Brain pericyte (primary cell): ENCODE data around the gene THSD4.
"Not testable (repeated sequence)": the region's sequence is repeated elsewhere in the genome, so short reads cannot be mapped to it uniquely, and the experiment has no call there.

Source experiments
- DNase-seq: peaks from one replicate; pipeline ENCODE4 v3.0.0-alpha.2; 2012; ENCODE audit warnings: low read depth, low spot score

THSD4 gene

DNA sequence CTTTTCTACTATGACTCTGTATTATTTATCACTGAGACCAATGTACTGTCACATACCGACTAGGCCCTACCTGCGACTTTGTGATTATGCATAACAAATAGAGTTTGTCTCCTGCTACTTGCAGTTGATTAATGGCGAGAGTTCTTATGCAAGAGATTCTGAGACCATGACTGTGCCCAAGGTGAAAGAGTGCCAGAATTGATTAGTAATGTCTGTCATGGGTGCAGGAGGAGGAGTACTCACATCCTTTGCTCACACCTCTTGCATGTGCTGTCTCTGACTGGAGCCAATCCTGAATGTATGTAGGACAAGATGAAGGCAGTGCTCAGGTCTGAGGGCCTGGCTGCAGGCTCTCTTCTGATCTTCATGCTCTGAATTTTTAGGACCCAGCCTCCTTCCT lies 260.7 kb downstream of the THSD4 start:
- DNase-seq = no peak

DNA sequence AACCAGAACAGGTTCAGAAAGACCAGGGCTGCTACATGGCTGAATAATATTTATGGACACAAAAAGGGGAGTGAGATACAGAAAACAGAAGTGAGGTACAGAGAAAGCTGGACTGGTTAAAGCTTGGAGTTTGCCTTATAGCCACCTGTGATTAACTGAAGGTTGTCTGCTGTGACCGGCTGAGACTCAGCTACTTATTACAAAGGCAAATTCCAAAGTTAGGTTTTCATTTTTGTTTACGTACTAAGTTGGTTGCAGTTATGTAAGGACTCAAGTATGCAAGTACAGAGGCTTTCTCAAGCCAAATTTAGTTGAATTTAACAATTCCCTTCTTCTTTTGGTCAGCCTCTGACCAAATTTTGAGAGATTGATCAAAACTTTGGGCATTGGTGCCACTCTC lies 264.6 kb downstream of the THSD4 start:
- DNase-seq = no peak

DNA sequence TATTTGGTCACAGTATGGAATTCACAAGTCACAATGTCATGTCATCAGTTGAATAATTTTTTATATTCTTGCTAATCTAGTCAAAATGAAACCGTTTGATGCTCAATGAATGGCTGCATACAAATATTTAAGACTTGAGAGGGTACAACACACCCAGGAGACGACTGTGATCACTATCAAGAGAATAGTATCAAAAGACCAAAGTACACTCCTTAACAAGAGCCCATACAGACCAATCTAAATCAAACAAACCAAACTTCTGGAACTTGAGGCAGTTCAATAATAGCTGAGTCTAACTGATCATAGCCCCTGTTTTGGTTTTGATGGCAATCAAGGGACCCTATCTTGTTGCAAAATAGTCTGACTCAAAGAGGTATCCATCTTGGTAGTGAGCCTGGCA lies 265.1 kb downstream of the THSD4 start:
- DNase-seq = no peak

DNA sequence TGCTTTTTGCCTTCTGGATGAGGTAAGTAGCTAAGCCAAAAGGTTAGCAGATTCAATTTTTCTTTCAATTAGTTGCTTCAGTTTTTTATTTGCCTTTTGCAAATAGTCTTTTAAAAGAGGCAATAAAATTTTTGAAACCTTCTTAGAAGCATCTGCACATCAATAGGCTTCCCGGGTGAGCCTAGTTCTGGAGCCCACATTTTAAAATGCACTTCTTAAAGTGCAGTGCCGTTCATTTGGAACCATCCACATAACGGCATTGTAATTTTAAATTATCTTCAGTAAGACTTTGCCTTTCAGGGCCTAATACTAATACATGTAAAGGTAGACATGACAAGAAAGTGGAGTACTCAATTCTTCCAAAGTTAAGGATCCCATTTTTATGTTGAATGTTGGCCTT lies 269.2 kb downstream of the THSD4 start:
- no peak for DNase-seq

DNA sequence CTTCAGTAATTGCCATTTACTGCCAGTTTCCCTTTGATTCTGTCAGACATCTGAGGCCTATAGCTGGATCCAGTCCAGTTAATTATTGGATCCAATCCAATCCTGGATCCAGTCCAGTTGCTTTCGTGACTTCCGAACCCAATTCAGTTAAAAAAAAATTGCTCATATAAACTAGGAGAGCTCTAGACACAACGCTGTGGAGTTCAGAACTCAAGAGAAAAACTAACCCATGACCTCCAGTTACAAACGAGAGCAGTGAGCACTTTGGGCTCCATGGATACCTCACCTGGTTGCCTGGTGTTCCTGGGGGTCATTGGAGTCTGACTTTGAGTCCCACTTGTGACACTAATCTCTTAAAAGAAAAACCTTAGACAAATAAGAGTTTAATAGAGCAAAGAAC lies 269.8 kb downstream of the THSD4 start:
- peak; percentile 4 for DNase-seq

DNA sequence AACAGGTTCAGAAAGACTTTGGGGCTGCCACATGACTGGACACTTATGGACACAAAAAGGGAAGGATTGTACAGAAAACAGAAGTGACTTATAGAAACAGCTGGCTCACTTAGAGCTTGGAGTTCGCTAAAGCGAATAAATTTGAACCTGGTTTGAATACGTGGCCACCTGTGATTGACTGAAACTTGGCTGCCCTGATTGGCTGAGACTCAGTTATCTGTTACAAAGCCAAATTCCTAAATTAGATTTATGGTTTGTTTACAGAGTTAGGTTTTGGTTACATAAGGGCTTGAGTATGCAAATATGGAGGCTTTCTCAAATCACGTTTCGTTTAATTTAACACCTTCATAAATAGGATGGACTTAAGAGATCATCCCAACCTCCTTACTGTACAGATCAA lies 270.2 kb downstream of the THSD4 start:
- no peak for DNase-seq

DNA sequence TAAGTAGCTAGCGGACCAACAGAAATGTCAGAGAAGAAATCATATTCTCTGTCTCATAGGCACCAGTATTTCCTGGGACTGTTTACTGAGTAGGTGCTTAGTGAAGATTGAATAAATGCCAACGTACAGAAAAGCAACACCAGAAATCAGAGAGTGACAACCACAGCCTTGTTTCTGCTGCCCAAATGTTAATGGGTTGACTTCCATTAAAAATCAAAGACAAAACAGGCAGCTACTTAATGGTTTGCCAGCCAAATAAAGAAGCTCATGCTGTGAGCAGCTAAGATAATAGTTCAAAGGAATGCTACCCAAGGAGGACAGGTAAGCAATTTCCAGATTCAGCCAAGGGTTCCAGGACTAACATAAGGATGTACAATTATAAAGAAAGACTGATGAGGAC lies 270.7 kb downstream of the THSD4 start:
- no peak for DNase-seq

DNA sequence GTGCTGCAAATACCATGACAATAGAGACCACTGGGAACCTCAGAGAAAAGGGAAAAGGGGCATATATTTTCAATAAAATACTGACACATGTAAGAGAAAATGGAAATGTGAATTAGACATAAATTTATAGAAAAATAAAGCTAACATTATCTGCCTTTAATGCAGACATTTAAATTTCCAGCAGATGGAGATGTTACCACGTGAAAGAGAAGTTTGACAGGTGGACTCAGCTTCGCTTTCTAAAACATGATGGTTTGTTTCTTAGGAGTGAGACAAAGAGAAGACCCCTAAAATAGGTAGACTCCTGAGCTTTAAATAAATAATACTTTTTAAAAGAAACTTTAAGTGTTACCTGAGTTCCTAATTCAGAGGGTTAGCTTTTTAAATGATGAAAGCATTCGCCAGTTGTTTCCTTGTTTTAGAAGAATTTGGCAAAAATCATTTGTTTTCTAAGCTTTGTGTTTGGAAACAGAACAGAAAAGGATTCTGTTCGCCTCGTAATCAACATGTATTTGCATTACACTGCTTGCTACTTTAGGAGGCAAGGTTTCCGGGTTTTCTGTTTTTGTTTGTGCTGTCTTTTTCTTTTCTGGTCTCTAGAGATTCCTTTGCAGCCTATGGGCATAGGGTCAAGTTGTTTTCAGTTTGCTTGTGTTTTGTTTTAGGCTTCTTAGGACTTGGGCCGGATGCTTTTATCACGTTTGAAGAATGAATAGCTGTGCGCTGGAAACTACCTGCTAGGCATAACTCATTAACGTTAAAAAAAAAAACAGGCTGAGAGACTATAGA lies 271.4 kb downstream of the THSD4 start:
- DNase-seq = no peak

DNA sequence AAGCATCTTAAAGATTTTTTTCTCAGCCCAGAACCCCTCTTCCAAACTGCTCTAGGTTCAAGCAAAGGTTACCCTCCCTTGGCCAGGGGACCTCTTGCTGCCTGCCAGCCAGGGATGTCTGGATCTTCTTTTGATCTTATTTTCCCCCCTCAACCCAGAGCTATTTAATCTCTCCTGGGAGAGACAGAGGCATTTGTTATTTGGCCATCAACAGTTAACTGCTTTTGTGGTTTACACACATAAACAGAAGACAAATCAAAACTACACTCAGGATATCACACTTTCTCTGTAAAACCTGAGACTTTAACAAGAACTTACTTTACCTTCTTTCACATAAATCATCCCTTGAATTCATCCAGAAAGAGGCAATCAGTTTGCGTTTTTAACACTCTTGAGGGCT lies 272.5 kb downstream of the THSD4 start:
- DNase-seq = no peak

DNA sequence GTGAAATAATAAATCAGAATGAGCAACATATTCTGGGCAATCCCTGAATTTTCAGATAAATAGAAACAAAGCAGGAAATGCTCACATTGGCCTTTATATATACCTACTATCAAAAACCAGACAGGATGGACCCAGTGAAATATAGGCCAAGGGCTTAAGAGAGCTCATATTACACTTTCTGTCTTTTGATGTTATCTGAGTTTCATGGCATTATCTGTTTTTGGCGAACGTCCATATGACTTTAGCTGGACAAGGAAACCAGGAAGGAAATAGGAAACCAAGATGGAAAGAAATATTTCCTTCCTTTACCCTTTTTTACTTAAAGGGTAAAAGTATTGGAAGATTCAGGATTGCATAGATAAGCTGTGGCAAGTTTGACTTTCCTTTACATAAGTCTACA lies 274.8 kb downstream of the THSD4 start:
- DNase-seq = no peak

DNA sequence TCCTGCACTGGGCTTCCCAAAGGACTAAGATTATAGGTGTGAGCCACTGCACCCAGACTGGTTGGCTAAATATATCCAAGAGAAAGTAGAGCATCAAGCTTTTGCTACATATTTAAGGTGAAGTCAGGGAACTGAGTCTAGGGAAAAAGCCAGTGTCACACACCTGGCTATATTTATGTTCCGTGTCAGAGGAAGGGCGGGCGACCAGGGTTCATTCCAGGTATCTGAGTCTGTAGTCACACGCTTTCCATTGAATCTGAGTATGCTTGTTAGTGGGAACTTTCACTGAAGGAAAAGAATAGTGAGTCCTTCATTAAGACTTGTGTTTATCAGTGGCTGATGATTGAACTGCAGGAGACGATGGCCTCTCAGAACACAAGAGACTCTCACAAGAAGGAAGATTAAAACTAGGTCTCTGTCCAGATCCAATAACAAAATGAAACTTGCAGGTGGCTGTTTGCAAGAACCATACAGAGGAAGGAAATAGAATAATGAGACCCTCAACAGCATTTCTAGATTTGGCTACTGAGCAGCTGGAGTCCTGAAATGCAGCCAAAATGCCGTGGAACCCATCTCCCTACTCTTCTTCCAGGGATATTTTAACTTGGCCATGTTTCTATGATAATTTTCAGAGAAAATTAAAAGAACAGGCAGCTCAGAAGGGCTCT lies 276.3 kb downstream of the THSD4 start:
- DNase-seq = no peak

DNA sequence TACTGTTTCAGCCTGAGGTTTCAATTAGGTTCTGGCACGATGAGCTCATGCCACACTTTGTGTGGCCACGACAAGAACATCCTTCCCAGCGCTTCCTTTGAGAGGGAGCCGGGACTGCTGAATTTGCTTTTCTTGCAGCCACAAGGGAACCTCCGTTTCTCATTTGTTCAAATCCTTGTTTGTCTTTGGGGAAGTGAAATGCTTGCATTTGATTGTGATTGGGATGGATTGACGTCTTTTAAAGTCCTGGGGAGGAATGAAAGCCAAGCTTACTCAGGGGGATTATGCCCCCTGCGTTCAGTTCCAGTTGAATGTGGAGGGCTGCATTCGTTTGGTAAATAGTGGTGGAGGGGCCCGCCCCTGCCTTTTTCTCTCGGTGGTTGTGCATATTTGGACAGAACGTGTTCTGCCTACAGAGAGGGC lies 277.6 kb downstream of the THSD4 start:
- no peak for DNase-seq

DNA sequence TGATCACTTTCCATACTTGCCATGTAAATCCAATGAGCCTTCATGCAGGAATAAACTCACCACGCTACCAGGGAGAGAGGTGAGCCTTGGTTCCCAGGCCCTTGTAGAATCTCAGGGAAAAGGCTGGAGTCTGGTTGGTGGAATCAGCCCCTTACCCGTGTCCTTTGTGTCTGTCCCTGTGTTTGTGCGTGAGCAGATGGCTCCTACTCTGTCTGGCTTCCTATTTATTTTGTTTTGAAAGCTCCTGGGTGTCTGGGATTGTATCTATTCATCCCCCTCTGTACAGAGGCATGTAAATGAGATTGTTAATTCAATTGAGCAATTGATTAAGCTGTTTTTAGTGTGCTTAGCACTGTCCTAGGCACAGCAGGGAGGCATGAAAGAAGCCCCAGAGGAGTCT lies 278.1 kb downstream of the THSD4 start:
- no peak for DNase-seq

DNA sequence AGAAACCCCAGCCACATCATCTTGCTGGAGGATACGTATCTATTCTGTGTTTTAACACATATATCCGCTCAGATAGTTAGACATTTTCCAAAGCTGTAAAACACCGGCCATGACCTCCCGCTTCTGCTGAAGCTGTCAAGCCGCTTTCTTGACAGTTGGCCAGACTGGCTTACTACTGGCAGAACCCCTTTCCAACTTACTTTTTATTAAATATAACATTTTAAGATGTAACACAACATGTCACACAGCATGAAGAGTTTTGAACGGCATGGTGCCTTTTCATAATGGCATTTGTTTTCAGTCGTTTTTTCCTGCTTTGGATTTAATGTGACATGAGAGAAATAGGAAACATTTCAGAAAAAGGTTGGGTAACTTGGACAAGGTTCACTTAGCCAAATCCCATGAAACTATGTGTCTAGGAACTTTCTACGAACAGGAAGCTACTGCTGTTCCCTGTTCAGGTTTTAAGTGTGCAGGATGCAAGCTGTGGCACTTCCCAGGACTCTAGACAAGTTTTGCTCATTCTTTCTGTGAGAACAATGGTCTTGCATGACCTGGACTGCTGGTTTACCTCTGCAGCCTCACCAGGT lies 281.4 kb downstream of the THSD4 start:
- no peak for DNase-seq

DNA sequence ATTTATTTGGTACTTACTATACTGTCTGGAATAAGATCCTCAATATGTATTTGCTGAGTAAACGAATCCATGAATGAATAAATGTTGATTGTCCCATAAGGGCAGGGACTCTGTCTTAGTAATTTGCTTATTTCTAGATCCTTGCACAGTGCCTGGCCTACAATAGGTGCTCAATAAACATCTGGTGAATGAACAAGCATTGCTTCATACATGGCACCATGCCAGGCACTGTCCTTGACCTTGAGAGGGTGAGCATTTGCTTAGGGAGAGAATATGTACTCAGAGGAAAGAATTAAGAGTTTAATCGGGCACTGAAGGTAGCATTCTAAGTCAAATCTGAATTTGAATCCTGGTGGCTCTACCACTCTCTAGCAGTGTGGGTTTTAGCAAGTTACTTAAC lies 282.1 kb downstream of the THSD4 start:
- no peak for DNase-seq

DNA sequence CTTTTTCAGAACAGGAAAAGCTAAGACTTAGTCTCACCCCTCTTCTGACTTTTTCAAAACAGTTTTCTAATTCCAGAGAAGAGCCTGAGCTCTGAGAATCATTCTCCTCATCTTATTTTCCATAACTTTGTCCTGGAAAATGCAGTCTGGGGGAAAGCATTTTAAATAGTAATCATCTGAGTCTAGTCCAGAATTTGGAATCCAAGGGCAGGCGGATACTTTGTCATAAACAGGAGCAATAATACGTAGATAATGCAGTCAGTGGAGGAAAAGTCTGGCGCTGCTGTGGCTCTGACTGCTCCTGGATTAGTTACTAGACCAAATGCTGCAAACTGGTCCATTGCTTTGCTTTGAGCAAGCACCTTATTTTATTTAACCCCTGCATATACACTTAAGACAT lies 285.0 kb downstream of the THSD4 start:
- DNase-seq = no peak

DNA sequence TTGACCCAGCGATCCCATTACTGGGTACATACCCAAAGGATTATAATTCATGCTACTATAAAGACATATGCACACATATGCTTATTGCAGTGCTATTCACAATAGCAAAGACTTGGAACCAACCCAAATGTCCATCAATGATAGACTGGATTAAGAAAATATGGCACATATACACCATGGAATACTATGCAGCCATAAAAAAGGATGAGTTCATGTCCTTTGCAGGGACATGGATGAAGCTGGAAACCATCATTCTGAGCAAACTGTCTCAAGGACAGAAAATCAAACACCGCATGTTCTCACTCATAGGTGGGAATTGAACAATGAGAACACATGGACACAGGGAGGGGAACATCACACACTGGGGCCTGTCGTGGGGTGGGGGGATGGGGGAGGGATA lies 286.5 kb downstream of the THSD4 start:
- not testable (repeated sequence) for DNase-seq

DNA sequence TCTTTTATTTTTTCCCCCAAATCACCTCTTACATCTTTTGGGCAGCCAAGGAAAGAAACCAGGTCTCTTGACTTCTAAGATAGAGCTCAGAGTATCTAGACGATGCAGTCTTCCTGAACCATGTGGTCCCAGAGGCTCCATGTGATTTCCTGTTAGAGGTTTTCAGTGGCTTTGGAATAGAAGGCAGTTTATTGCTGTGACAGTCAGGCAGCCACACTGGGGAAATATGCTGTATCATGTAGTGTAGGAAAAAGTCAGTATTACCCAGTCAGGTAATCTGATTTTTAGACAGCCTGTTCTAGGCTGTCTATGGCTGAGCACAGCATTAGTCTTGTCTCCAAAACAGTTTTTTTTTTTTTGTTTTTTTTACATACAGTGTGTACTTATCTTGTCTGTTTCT lies 294.3 kb downstream of the THSD4 start:
- no peak for DNase-seq

DNA sequence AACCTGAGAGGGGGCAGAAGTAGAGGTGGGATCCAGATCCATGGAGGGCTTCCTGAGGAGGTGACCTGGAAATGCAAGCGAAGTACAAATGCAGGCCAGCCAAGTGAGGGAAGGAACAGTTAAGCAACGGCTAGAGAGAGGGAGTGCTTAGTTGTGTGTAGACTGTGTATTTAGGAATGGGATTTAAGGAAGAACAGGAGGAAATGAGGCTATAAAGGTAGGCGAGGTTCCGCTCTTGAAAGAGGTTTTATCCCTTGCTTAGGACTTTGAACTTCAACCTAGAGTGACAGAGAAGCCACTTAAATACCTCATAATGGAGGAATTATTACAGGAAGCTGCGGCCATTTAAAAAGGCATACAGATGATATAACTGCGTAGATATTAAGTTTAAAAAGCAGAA lies 295.1 kb downstream of the THSD4 start:
- no peak for DNase-seq

DNA sequence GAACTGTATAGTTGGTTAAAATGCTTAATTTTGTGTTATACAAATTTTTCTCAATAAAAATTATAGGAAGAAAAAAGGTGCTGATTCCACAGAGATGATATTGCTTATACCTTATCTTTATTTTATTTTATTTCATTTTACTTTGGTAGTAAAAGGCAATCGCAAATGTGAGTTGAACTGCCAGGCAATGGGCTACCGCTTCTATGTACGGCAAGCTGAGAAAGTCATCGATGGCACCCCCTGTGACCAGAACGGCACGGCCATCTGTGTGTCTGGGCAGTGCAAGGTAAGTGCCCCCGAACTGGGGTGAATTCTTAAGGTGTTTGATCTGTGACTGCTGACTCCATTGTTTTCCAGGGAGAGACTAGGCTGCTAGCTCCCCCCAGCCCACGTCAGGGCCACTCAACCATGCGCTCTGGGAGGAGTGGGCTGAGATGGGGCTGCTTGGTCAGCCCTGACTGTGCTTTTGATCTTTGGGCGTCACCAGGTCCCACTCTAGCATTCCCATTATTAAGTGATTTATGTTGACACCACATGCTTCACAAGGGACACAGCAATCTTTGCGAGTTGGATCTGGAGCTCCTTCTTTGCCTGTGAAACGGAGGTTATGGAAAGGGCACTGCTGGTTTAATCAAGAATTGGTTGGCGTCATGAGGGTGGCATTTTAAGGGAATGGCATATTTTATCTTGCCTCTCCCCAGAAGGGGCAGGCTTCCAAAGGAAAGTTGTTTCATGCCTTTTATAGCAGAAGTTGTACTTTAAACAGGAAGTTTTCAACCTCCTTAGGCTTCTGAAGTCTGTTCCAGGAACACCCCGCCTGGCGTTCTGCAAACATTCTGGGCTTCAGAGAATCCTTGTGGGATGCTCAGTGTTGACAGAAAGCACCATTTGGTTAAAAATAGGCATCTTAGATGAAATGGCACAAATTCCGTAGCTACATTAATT lies 296.5 kb downstream of the THSD4 start:
- peak; percentile 17 for DNase-seq

DNA sequence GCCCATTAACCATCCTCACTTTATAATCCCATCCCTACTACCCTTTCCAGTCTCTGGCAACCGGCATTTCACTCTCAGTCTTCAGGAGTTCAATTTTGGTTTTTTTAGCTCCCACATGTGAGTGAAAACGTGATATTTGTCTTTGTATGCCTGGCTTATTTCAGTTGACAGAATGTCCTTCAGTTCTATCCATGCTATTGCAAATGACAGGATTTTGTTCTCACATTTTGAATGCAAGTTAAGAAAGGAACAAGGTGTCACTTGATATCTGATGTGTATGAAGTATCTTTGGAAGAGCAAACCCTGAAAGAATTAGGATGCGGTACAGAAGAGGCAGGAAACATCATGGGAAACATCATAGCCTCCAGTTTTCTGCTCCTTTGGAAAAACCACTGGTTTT lies 298.1 kb downstream of the THSD4 start:
- DNase-seq = no peak

DNA sequence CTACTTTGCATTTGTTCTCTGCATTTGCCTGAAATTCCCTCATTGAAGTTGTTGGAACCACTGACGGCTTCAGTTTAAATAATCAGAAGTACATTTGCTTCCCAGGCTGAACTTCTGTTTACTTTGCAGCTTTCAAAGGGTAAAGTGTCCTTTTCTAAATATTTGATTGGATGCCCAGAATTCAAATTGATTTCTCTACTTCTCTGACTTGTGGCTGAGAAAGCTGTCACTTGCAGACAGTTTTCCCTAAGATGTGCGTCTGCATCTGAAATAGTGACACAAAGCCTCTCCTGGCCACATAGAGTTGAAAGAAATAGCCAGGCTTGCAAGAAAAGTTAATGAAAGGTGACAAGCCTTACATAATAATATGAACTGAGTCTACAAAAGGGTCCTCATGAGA lies 299.6 kb downstream of the THSD4 start:
- no peak for DNase-seq
